GM19043 (cell line): ENCODE data around the gene CTBP2.

ENCODE experiments used
- ATAC-seq: cut with Tn5 transposase; IDR thresholded peaks from one replicate; pipeline ENCODE4 v1.9.1; 2021; ENCODE audit warnings: low read depth; ENCODE audit not compliant: unreplicated experiment

CTBP2 gene

GRCh38 chr10:125129076-125129458, 31.3 kb downstream of the CTBP2 start:
- ATAC-seq = no peak

- ATAC-seq = no peak
Measured at GRCh38 chr10:125128397-125129075, 31.8 kb downstream of the CTBP2 start.

- ATAC-seq = no peak
Measured at GRCh38 chr10:125127986-125128385, 32.4 kb downstream of the CTBP2 start.

- ATAC-seq = no peak
Measured at GRCh38 chr10:125127110-125127509, 33.3 kb downstream of the CTBP2 start.

- ATAC-seq = no peak
Measured at GRCh38 chr10:125125951-125126735, 34.2 kb downstream of the CTBP2 start.

GRCh38 chr10:125124907-125125306, 35.5 kb downstream of the CTBP2 start:
- ATAC-seq = no peak

GRCh38 chr10:125124115-125124487, 36.3 kb downstream of the CTBP2 start:
- no peak for ATAC-seq

- no peak for ATAC-seq
Measured at GRCh38 chr10:125123476-125124114, 36.8 kb downstream of the CTBP2 start.

GRCh38 chr10:125122566-125122965, 37.8 kb downstream of the CTBP2 start:
- ATAC-seq = no peak

GRCh38 chr10:125121003-125121402, 39.4 kb downstream of the CTBP2 start:
- ATAC-seq = no peak

GRCh38 chr10:125120053-125120710, 40.2 kb downstream of the CTBP2 start:
- no peak for ATAC-seq

- no peak for ATAC-seq
Measured at GRCh38 chr10:125118701-125119100, 41.7 kb downstream of the CTBP2 start.

GRCh38 chr10:125118011-125118611, 42.3 kb downstream of the CTBP2 start:
- no peak for ATAC-seq

- no peak for ATAC-seq
Measured at GRCh38 chr10:125116652-125117310, 43.6 kb downstream of the CTBP2 start.

GRCh38 chr10:125116041-125116649, 44.2 kb downstream of the CTBP2 start:
- ATAC-seq = no peak

- no peak for ATAC-seq
Measured at GRCh38 chr10:125115409-125115808, 45.0 kb downstream of the CTBP2 start.

- no peak for ATAC-seq
Measured at GRCh38 chr10:125114761-125115391, 45.5 kb downstream of the CTBP2 start.

GRCh38 chr10:125113691-125114371, 46.5 kb downstream of the CTBP2 start:
- no peak for ATAC-seq
